ENCODE data around the gene GYS1.
"Not testable (repeated sequence)": the region's sequence is repeated elsewhere in the genome, so short reads cannot be mapped to it uniquely, and the experiment has no call there.

Gene GYS1

GRCh38 chr19:48925890-48926289 is 67.2 kb downstream of the GYS1 start:
- H3K36me3 ChIP-seq (ENCODE audit: control insufficient read depth in 2 of 2, insufficient read depth in 2 of 2, low read length in 2 of 2); H3K27me3 ChIP-seq (ENCODE audit: control insufficient read depth in 2 of 2, insufficient read depth in 2 of 2, low read length in 2 of 2); H3K9me3 ChIP-seq (ENCODE audit: control insufficient read depth in 2 of 2, low read length in 2 of 2); H3K9ac ChIP-seq (ENCODE audit: low read depth in 1 of 2, low read length in 2 of 2); H3K4me3 ChIP-seq (ENCODE audit: low read length in 2 of 2); H3K27ac ChIP-seq (ENCODE audit: low read depth in 2 of 2, low read length in 2 of 2); H3K4me1 ChIP-seq (ENCODE audit: control insufficient read depth in 2 of 2, insufficient read depth in 2 of 2, low read length in 2 of 2): not testable (repeated sequence)

DNA sequence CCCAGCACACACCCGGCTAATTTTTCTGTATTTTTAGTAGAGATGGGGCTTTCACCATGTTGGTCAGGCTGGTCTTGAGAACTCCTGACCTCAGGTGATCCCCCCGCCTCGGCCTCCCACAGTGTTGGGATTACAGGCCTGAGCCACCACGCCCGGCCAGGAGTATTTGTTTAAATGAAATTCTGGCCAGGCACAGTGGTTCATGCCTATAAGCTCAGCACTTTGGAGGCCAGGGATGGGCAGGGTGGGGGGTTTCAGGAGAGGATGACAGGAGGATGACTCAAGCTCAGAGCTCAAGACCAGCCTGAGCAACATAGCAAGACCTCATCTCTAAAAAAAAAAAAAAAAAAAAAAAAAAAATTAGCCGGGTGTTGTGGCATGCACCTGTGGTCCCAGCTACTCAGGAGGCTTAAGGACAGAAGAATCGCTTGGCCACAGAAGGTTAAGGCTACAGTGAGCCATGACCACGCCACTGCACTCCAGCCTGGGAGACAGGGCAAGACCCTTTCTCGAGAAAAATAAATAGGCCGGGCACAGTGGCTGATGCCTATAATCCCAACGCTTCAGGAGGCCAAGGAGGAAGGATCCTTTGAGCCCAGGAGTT is 67.8 kb downstream of the GYS1 start:
- no peaks in the 10 kb centered on the region for H3K9me3 ChIP-seq (ENCODE audit: control insufficient read depth in 2 of 2, low read length in 2 of 2)
- peaks cover 0 to 2% of the 10 kb centered on the region in 2 donors for H3K4me1 ChIP-seq (ENCODE audit: control insufficient read depth in 2 of 2, insufficient read depth in 2 of 2, low read length in 2 of 2)
- no peaks in the 10 kb centered on the region for H3K27me3 ChIP-seq (ENCODE audit: control insufficient read depth in 2 of 2, insufficient read depth in 2 of 2, low read length in 2 of 2)
- H3K27ac ChIP-seq (ENCODE audit: low read depth in 2 of 2, low read length in 2 of 2): no peak overlapping the region
- H3K36me3 ChIP-seq (ENCODE audit: control insufficient read depth in 2 of 2, insufficient read depth in 2 of 2, low read length in 2 of 2): peaks cover 6 to 10% of the 10 kb centered on the region in 2 donors
- no peak overlapping the region for H3K9ac ChIP-seq (ENCODE audit: low read depth in 1 of 2, low read length in 2 of 2)
- H3K4me3 ChIP-seq (ENCODE audit: low read length in 2 of 2): no peak overlapping the region

DNA sequence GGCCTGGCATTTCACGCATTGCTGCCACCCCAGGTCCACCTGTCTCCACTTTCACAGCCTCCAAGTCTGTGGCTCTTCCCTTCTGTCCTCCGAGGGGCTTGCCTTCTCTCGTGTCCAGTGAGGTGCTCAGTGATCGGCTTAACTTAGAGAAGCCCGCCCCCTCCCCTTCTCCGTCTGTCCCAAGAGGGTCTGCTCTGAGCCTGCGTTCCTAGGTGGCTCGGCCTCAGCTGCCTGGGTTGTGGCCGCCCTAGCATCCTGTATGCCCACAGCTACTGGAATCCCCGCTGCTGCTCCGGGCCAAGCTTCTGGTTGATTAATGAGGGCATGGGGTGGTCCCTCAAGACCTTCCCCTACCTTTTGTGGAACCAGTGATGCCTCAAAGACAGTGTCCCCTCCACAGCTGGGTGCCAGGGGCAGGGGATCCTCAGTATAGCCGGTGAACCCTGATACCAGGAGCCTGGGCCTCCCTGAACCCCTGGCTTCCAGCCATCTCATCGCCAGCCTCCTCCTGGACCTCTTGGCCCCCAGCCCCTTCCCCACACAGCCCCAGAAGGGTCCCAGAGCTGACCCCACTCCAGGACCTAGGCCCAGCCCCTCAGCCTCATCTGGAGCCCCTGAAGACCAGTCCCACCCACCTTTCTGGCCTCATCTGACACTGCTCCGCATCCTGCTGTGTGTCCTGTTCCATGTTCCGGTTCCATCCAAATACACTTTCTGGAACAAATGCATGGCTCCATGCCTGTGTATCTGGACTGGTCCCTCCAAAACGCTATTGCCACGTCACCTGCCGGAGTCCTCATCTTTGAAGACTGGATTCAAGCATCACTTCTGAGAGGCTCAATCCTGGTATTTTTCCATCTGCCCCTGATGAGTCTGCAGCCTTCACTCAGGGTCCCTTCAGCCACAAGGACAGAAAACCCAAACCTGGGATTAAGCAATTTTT is 70.3 kb downstream of the GYS1 start:
- no peaks in the 10 kb centered on the region for H3K27me3 ChIP-seq (ENCODE audit: control insufficient read depth in 2 of 2, insufficient read depth in 2 of 2, low read length in 2 of 2)
- no peaks in the 10 kb centered on the region for H3K9me3 ChIP-seq (ENCODE audit: control insufficient read depth in 2 of 2, low read length in 2 of 2)
- H3K27ac ChIP-seq (ENCODE audit: low read depth in 2 of 2, low read length in 2 of 2): no peak overlapping the region
- H3K4me1 ChIP-seq (ENCODE audit: control insufficient read depth in 2 of 2, insufficient read depth in 2 of 2, low read length in 2 of 2): no peaks in the 10 kb centered on the region
- no peak overlapping the region for H3K4me3 ChIP-seq (ENCODE audit: low read length in 2 of 2)
- peaks cover 14 to 26% of the 10 kb centered on the region in 2 donors for H3K36me3 ChIP-seq (ENCODE audit: control insufficient read depth in 2 of 2, insufficient read depth in 2 of 2, low read length in 2 of 2)
- H3K9ac ChIP-seq (ENCODE audit: low read depth in 1 of 2, low read length in 2 of 2): no peak overlapping the region

DNA sequence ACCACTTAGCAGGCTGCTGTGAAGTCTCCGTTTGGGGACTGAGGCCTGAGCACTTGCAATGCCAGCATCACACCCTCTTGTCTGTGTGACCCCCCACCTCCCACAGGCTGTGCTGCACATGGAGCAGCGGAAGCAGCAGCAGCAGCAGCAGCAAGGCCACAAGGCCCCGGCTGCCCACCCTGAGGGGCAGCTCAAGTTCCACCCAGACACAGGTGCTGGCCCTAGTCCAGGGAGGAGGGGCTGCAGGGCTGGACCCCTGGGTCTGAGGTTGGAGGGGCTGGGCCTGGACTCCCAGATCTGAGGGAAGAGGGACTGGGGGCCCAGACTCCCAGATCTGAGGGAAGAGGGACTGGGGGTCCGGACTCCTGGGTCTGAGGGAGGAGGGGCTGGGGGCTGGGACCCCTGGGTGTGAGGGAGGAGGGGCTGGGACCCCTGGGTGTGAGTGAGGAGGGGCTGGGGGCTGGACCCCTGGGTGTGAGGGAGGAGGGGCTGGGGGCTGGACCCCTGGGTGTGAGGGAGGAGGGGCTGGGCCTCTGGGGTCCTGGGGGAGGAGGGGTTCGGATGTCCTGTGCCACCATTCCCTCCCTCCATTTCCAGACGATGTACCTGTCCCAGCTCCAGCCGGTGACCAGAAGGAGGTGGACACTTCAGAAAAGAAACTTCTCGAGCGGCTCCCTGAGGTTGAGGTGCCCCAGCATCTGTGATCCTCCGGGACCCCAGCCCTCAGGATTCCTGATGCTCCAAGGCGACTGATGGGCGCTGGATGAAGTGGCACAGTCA is 71.2 kb downstream of the GYS1 start:
- no peak overlapping the region for H3K27ac ChIP-seq (ENCODE audit: low read depth in 2 of 2, low read length in 2 of 2)
- peaks cover 14 to 27% of the 10 kb centered on the region in 2 donors for H3K36me3 ChIP-seq (ENCODE audit: control insufficient read depth in 2 of 2, insufficient read depth in 2 of 2, low read length in 2 of 2)
- H3K4me1 ChIP-seq (ENCODE audit: control insufficient read depth in 2 of 2, insufficient read depth in 2 of 2, low read length in 2 of 2): no peaks in the 10 kb centered on the region
- H3K9ac ChIP-seq (ENCODE audit: low read depth in 1 of 2, low read length in 2 of 2): no peak overlapping the region
- no peaks in the 10 kb centered on the region for H3K27me3 ChIP-seq (ENCODE audit: control insufficient read depth in 2 of 2, insufficient read depth in 2 of 2, low read length in 2 of 2)
- no peak overlapping the region for H3K4me3 ChIP-seq (ENCODE audit: low read length in 2 of 2)
- no peaks in the 10 kb centered on the region for H3K9me3 ChIP-seq (ENCODE audit: control insufficient read depth in 2 of 2, low read length in 2 of 2)

DNA sequence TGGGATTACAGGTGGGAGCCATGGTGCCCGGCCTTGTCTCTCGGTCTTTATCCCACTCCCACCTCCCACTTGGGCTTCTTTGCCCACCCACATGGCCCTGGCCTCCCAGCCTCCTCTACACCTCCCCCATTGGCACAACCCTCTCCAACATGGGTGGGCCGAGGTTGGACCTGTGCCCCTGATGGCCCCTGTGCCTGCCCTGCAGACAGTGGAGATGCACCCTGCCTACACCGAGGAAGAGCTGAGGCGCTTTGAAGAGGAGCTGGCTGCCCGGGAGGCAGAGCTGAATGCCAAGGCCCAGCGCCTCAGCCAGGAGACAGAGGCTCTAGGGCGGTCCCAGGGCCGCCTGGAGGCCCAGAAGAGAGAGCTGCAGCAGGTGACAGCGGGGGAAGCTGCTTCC is 72.2 kb downstream of the GYS1 start:
- H3K27me3 ChIP-seq (ENCODE audit: control insufficient read depth in 2 of 2, insufficient read depth in 2 of 2, low read length in 2 of 2): no peaks in the 10 kb centered on the region
- H3K27ac ChIP-seq (ENCODE audit: low read depth in 2 of 2, low read length in 2 of 2): no peak overlapping the region
- H3K9ac ChIP-seq (ENCODE audit: low read depth in 1 of 2, low read length in 2 of 2): no peak overlapping the region
- no peaks in the 10 kb centered on the region for H3K4me1 ChIP-seq (ENCODE audit: control insufficient read depth in 2 of 2, insufficient read depth in 2 of 2, low read length in 2 of 2)
- no peaks in the 10 kb centered on the region for H3K9me3 ChIP-seq (ENCODE audit: control insufficient read depth in 2 of 2, low read length in 2 of 2)
- H3K4me3 ChIP-seq (ENCODE audit: low read length in 2 of 2): no peak overlapping the region
- H3K36me3 ChIP-seq (ENCODE audit: control insufficient read depth in 2 of 2, insufficient read depth in 2 of 2, low read length in 2 of 2): peaks cover 14 to 31% of the 10 kb centered on the region in 2 donors

GRCh38 chr19:48919271-48919670 is 73.8 kb downstream of the GYS1 start:
- not testable (repeated sequence) for H3K9me3 ChIP-seq (ENCODE audit: control insufficient read depth in 2 of 2, low read length in 2 of 2); H3K4me1 ChIP-seq (ENCODE audit: control insufficient read depth in 2 of 2, insufficient read depth in 2 of 2, low read length in 2 of 2); H3K27ac ChIP-seq (ENCODE audit: low read depth in 2 of 2, low read length in 2 of 2); H3K4me3 ChIP-seq (ENCODE audit: low read length in 2 of 2); H3K27me3 ChIP-seq (ENCODE audit: control insufficient read depth in 2 of 2, insufficient read depth in 2 of 2, low read length in 2 of 2); H3K9ac ChIP-seq (ENCODE audit: low read depth in 1 of 2, low read length in 2 of 2)
- peaks cover 17 to 41% of the 10 kb centered on the region in 2 donors for H3K36me3 ChIP-seq (ENCODE audit: control insufficient read depth in 2 of 2, insufficient read depth in 2 of 2, low read length in 2 of 2)

GRCh38 chr19:48918801-48919247 is 74.3 kb downstream of the GYS1 start:
- Histone ChIP-seq H3K9me3 (ENCODE audit: control insufficient read depth in 2 of 2, low read length in 2 of 2) (no peaks in the 10 kb centered on the region), H3K27me3 (ENCODE audit: control insufficient read depth in 2 of 2, insufficient read depth in 2 of 2, low read length in 2 of 2) (no peaks in the 10 kb centered on the region), H3K4me3 (ENCODE audit: low read length in 2 of 2) (no peak overlapping the region), H3K27ac (ENCODE audit: low read depth in 2 of 2, low read length in 2 of 2) (no peak overlapping the region), H3K9ac (ENCODE audit: low read depth in 1 of 2, low read length in 2 of 2) (no peak overlapping the region), H3K4me1 (ENCODE audit: control insufficient read depth in 2 of 2, insufficient read depth in 2 of 2, low read length in 2 of 2) (no peaks in the 10 kb centered on the region), H3K36me3 (ENCODE audit: control insufficient read depth in 2 of 2, insufficient read depth in 2 of 2, low read length in 2 of 2) (peaks cover 19 to 43% of the 10 kb centered on the region in 2 donors)

Measured in mucosa of rectum (tissue), 2 donors.